HG03060 (cell line): ENCODE measurements around the gene DPYSL3.
"Not testable (repeated sequence)": the region's sequence is repeated elsewhere in the genome, so short reads cannot be mapped to it uniquely, and the experiment has no call there.

Experiments used
- ATAC-seq: cut with Tn5 transposase; IDR thresholded peaks from one replicate; pipeline ENCODE4 v1.9.1; 2021; ENCODE audit warnings: low read depth, moderate number of reproducible peaks; ENCODE audit not compliant: unreplicated experiment

Gene DPYSL3

GRCh38 chr5:147384346-147385193 lies 125.3 kb downstream of the DPYSL3 start:
- ATAC-seq: no peak

GRCh38 chr5:147382776-147383175 lies 127.1 kb downstream of the DPYSL3 start:
- no peak for ATAC-seq

GRCh38 chr5:147381555-147381954 lies 128.3 kb downstream of the DPYSL3 start:
- no peak for ATAC-seq

GRCh38 chr5:147377682-147378081 lies 132.2 kb downstream of the DPYSL3 start:
- no peak for ATAC-seq

GRCh38 chr5:147375151-147375550 lies 134.7 kb downstream of the DPYSL3 start:
- no peak for ATAC-seq

GRCh38 chr5:147373328-147373727 lies 136.5 kb downstream of the DPYSL3 start:
- ATAC-seq: no peak

- ATAC-seq: no peak
These were observed 137.7 kb downstream of the DPYSL3 start for GRCh38 chr5:147372191-147372590.

GRCh38 chr5:147371290-147371689 lies 138.6 kb downstream of the DPYSL3 start:
- ATAC-seq: no peak

- ATAC-seq: no peak
These were observed 140.0 kb downstream of the DPYSL3 start for GRCh38 chr5:147369742-147370374.

GRCh38 chr5:147367381-147367780 lies 142.5 kb downstream of the DPYSL3 start:
- ATAC-seq: not testable (repeated sequence)

GRCh38 chr5:147361441-147362175 lies 148.3 kb downstream of the DPYSL3 start:
- ATAC-seq: no peak

GRCh38 chr5:147360816-147361215 lies 149.1 kb downstream of the DPYSL3 start:
- no peak for ATAC-seq

GRCh38 chr5:147359581-147359980 lies 150.3 kb downstream of the DPYSL3 start:
- no peak for ATAC-seq

GRCh38 chr5:147359101-147359500 lies 150.8 kb downstream of the DPYSL3 start:
- no peak for ATAC-seq

GRCh38 chr5:147349241-147349640 lies 160.6 kb downstream of the DPYSL3 start:
- ATAC-seq: no peak

- no peak for ATAC-seq
These were observed 161.4 kb downstream of the DPYSL3 start for GRCh38 chr5:147348451-147348850.

GRCh38 chr5:147348046-147348445 lies 161.8 kb downstream of the DPYSL3 start:
- ATAC-seq: no peak

- no peak for ATAC-seq
These were observed 163.8 kb downstream of the DPYSL3 start for GRCh38 chr5:147346006-147346561.

GRCh38 chr5:147344861-147345260 lies 165.0 kb downstream of the DPYSL3 start:
- no peak for ATAC-seq

GRCh38 chr5:147341345-147341744 lies 168.5 kb downstream of the DPYSL3 start:
- ATAC-seq: no peak

- ATAC-seq: no peak
These were observed 168.9 kb downstream of the DPYSL3 start for GRCh38 chr5:147340941-147341340.
